Endothelial cell of coronary artery (primary cell): Measurements from ENCODE around the gene ANO6. TPM values are rescaled to one million over a fixed set of nuclear protein-coding genes. Genes with fewer than 3 reads are reported as not detected.

Experiments
- total RNA-seq: library from RNA; depleted of rRNA; stranded (reverse); fragments of >200 nt; gene quantifications from 2 replicates; pipeline ENCODE4 v1.2.3, GENCODE V29; 2014

Gene ANO6
- 52.4 and 61.9 TPM in 2 replicates for total RNA-seq

GRCh38 chr12:45215419-45216229, at the start of gene ANO6:
Gene ANO6 (plus strand): TSS chr12:45216095. CDS start chr12:45216322, 227 bp downstream.

Other genes with a start within 250 kb of the ANO6 start
- not detected in 2 replicates for gene DBX2, start 165.0 kb upstream of the ANO6 start, total RNA-seq